Neural progenitor cell (in vitro differentiated cells): ENCODE results near the gene REM2. TPM values are rescaled to one million over a fixed set of nuclear protein-coding genes. Genes with fewer than 3 reads are reported as not detected.

ENCODE experiments used
- DNase-seq: peaks from one replicate; pipeline ENCODE4 v3.0.0-alpha.2; 2016; ENCODE audit warnings: low spot score
- H2AFZ ChIP-seq: fragments of 200-600 bp; sonication (generic); replicated peaks from 2 replicates; pipeline ENCODE4 v1.6.1; 2016; ENCODE audit warnings: antibody characterized with exemption
- H3F3A ChIP-seq: fragments of 200-600 bp; sonication (generic); 2 replicates; pipeline ENCODE4 v1.6.1; 2016; ENCODE audit warnings: antibody characterized with exemption, low read depth
- H3K27ac ChIP-seq: fragments of 200-600 bp; sonication (generic); 2 replicates; pipeline ENCODE4 v1.5.1; 2016; ENCODE audit warnings: mild to moderate bottlenecking
- H3K27me3 ChIP-seq: fragments of 200-600 bp; sonication (generic); 2 replicates; pipeline ENCODE4 v1.6.1; 2016; ENCODE audit warnings: mild to moderate bottlenecking, moderate library complexity
- H3K36me3 ChIP-seq: fragments of 200-600 bp; sonication (generic); 2 replicates; pipeline ENCODE4 v1.5.1; 2016
- H3K4me1 ChIP-seq: fragments of 200-600 bp; sonication (generic); 2 replicates; pipeline ENCODE4 v1.6.1; 2016; ENCODE audit warnings: mixed run types
- H3K4me2 ChIP-seq: fragments of 200-600 bp; sonication (generic); 2 replicates; pipeline ENCODE4 v1.6.1; 2016
- H3K4me3 ChIP-seq: fragments of 200-600 bp; sonication (generic); 2 replicates; pipeline ENCODE4 v1.5.1; 2016
- H3K79me2 ChIP-seq: fragments of 200-600 bp; sonication (generic); 2 replicates; pipeline ENCODE4 v1.6.1; 2016; ENCODE audit warnings: low read depth
- H3K9ac ChIP-seq: fragments of 200-600 bp; sonication (generic); 2 replicates; pipeline ENCODE4 v1.6.1; 2016
- H3K9me3 ChIP-seq: fragments of 200-600 bp; sonication (generic); 2 replicates; pipeline ENCODE4 v1.5.1; 2016; ENCODE audit warnings: low read depth
- H4K20me1 ChIP-seq: fragments of 200-600 bp; sonication (generic); 2 replicates; pipeline ENCODE4 v1.6.1; 2016; ENCODE audit warnings: low read depth
- H3K27ac Mint-ChIP-seq: 3 replicates; pipeline ENCODE4 v1.8.0; 2021; ENCODE audit warnings: mixed read lengths
- H3K27me3 Mint-ChIP-seq: 2 replicates; pipeline ENCODE4 v1.8.0; 2022; ENCODE audit warnings: low read depth, mild to moderate bottlenecking, inconsistent platforms, moderate library complexity, mixed read lengths; ENCODE audit not compliant: insufficient read depth
- H3K36me3 Mint-ChIP-seq: 3 replicates; pipeline ENCODE4 v1.8.0; 2021; ENCODE audit warnings: mixed read lengths
- H3K4me1 Mint-ChIP-seq: 3 replicates; pipeline ENCODE4 v1.8.0; 2021; ENCODE audit warnings: mixed read lengths
- H3K4me3 Mint-ChIP-seq: 3 replicates; pipeline ENCODE4 v1.8.0; 2021; ENCODE audit warnings: mild to moderate bottlenecking, moderate library complexity, mixed read lengths
- H3K9me3 Mint-ChIP-seq: 3 replicates; pipeline ENCODE4 v1.8.0; 2020; ENCODE audit warnings: mixed read lengths
- EZH2 ChIP-seq: fragments of 200-600 bp; sonication (generic); IDR thresholded peaks from 2 replicates; pipeline ENCODE4 v1.6.1; 2017; ENCODE audit warnings: antibody characterized with exemption, mild to moderate bottlenecking, moderate library complexity
- EZH2phosphoT487 ChIP-seq: fragments of 200-600 bp; sonication (generic); IDR thresholded peaks from 2 replicates; pipeline ENCODE4 v1.6.1; 2017; ENCODE audit warnings: antibody characterized with exemption
- total RNA-seq: library from RNA; depleted of rRNA; stranded (reverse); fragments of >200 nt; gene quantifications from 2 replicates; pipeline ENCODE4 v1.2.3, GENCODE V29; 2015; ENCODE audit warnings: low replicate concordance
- TF ChIP-seq, protein P1 (sequence below): fragments of 200-600 bp; sonication (generic); IDR thresholded peaks from 2 replicates; pipeline ENCODE4 v1.5.1; 2017; ENCODE audit warnings: antibody characterized with exemption, mild to moderate bottlenecking

REM2 gene
- total RNA-seq, 1 donor from 2014 or later = 1.7 TPM

DNA sequence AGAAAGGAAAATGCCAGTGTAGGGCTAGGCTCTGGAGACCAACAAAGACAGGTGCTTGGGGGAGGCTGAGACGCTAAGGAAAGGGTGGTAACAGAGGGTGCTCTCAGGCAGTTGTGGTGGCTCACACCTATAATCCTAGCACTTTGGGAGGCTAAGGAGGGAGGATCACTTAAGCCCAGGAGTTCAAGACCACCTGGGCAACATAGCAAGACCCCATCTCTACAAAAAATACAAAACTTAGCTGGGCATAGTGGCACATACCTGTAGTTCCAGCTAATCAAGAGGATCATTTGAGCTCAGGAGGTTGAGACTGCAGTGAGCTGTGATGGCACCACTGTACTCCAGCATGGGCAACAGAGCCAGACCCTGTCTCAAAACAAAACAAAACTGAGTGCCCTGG, 12.4 kb downstream of the REM2 start:
- Histone ChIP-seq H3K36me3 (no peaks in the 10 kb centered on the region), H3K9ac (no peak overlapping the region), H3K27ac (no peak overlapping the region), H3F3A (peaks cover 20% of the 10 kb centered on the region), H3K27me3 (no peaks in the 10 kb centered on the region), H2AFZ (no peak overlapping the region), H3K79me2 (no peaks in the 10 kb centered on the region), H3K4me1 (peaks cover 10% of the 10 kb centered on the region), H3K4me3 (no peak overlapping the region), H3K9me3 (no peaks in the 10 kb centered on the region), H3K4me2 (no peak overlapping the region), H4K20me1 (peaks cover 10% of the 10 kb centered on the region)
- TF ChIP-seq, protein P1, sequence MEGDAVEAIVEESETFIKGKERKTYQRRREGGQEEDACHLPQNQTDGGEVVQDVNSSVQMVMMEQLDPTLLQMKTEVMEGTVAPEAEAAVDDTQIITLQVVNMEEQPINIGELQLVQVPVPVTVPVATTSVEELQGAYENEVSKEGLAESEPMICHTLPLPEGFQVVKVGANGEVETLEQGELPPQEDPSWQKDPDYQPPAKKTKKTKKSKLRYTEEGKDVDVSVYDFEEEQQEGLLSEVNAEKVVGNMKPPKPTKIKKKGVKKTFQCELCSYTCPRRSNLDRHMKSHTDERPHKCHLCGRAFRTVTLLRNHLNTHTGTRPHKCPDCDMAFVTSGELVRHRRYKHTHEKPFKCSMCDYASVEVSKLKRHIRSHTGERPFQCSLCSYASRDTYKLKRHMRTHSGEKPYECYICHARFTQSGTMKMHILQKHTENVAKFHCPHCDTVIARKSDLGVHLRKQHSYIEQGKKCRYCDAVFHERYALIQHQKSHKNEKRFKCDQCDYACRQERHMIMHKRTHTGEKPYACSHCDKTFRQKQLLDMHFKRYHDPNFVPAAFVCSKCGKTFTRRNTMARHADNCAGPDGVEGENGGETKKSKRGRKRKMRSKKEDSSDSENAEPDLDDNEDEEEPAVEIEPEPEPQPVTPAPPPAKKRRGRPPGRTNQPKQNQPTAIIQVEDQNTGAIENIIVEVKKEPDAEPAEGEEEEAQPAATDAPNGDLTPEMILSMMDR = no peak
- no peak for TF ChIP-seq EZH2
- no peak for TF ChIP-seq EZH2phosphoT487
- Mint-ChIP-seq H3K36me3 (peaks cover 5% of the 10 kb centered on the region), H3K27me3 (peaks cover 3% of the 10 kb centered on the region), H3K27ac (no peak overlapping the region), H3K4me1 (peaks cover 10% of the 10 kb centered on the region), H3K4me3 (no peak overlapping the region), H3K9me3 (no peaks in the 10 kb centered on the region)
- DNase-seq = no peak

GRCh38 chr14:22896356-22896755, 13.3 kb downstream of the REM2 start:
- Histone ChIP-seq H3K4me1 (peaks cover 10% of the 10 kb centered on the region), H3K4me3 (no peak overlapping the region), H3K36me3 (no peaks in the 10 kb centered on the region), H3K9ac (no peak overlapping the region), H3K9me3 (no peaks in the 10 kb centered on the region), H3K4me2 (no peak overlapping the region), H3K79me2 (no peaks in the 10 kb centered on the region), H4K20me1 (peaks cover 10% of the 10 kb centered on the region), H3F3A (peaks cover 30% of the 10 kb centered on the region), H2AFZ (no peak overlapping the region), H3K27me3 (no peaks in the 10 kb centered on the region), H3K27ac (no peak overlapping the region)
- no peak overlapping the region for H3K27ac Mint-ChIP-seq
- H3K4me1 Mint-ChIP-seq = peaks cover 11% of the 10 kb centered on the region
- H3K36me3 Mint-ChIP-seq = peaks cover 13% of the 10 kb centered on the region
- no peak overlapping the region for H3K4me3 Mint-ChIP-seq
- no peaks in the 10 kb centered on the region for H3K9me3 Mint-ChIP-seq
- DNase-seq = no peak
- TF ChIP-seq EZH2 = no peak
- no peak for TF ChIP-seq EZH2phosphoT487
- TF ChIP-seq, protein P1 = no peak
- H3K27me3 Mint-ChIP-seq = peaks cover 3% of the 10 kb centered on the region

- Histone ChIP-seq H3K79me2 (no peaks in the 10 kb centered on the region), H2AFZ (no peak overlapping the region), H3K9me3 (no peaks in the 10 kb centered on the region), H3K4me1 (peaks cover 10% of the 10 kb centered on the region), H3K9ac (no peak overlapping the region), H3K4me2 (no peak overlapping the region), H3K27me3 (no peaks in the 10 kb centered on the region), H3F3A (peaks cover 30% of the 10 kb centered on the region), H4K20me1 (peaks cover 10% of the 10 kb centered on the region), H3K27ac (no peak overlapping the region), H3K36me3 (no peaks in the 10 kb centered on the region), H3K4me3 (no peak overlapping the region)
- Mint-ChIP-seq H3K4me3 (no peak overlapping the region), H3K27me3 (peaks cover 3% of the 10 kb centered on the region), H3K27ac (no peak overlapping the region), H3K36me3 (peaks cover 16% of the 10 kb centered on the region), H3K9me3 (no peaks in the 10 kb centered on the region), H3K4me1 (peaks cover 11% of the 10 kb centered on the region)
- TF ChIP-seq EZH2phosphoT487 (no peak), EZH2 (no peak)
- TF ChIP-seq, protein P1 = no peak
- no peak for DNase-seq
These were observed 13.7 kb downstream of the REM2 start for GRCh38 chr14:22896760-22897159.
